HL-60 (cell line): ENCODE results near the gene LRRTM3.

Experiments
- GABPA ChIP-seq: IDR thresholded peaks from 2 replicates; pipeline ENCODE4 v1.6.1; 2012; ENCODE audit warnings: low read depth
- POLR2AphosphoS5 ChIP-seq: IDR thresholded peaks from 2 replicates; pipeline ENCODE4 v1.6.1; 2012; ENCODE audit warnings: low read depth
- TF ChIP-seq, protein P1 (sequence below): IDR thresholded peaks from one replicate; pipeline ENCODE4 v1.5.1; 2011; ENCODE audit warnings: low read length, control low read depth, inconsistent platforms; ENCODE audit not compliant: insufficient read depth
- TF ChIP-seq, protein P2 (sequence below): IDR thresholded peaks from 2 replicates; pipeline ENCODE4 v1.6.1; 2012; ENCODE audit warnings: low read depth; ENCODE audit not compliant: insufficient replicate concordance

DNA sequence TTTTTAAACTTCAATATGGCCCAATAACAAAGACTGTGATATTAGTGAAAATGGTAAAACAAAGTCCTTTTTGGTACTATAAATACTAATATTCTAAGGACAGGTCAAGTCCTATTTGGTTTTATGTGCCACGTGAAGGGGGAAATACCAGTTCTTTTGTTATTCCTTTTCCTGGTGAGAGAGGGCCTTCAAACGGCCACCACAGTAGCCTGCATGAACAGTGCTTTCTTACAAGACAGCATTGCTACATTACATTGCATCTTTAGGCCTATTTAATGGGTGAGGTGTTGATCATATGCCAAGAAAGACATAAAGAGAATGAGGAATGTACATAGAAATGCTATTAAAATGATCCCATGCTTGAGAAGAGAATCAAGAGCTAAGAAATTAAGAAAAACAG, 214.8 kb downstream of the LRRTM3 start:
- TF ChIP-seq, protein P1, sequence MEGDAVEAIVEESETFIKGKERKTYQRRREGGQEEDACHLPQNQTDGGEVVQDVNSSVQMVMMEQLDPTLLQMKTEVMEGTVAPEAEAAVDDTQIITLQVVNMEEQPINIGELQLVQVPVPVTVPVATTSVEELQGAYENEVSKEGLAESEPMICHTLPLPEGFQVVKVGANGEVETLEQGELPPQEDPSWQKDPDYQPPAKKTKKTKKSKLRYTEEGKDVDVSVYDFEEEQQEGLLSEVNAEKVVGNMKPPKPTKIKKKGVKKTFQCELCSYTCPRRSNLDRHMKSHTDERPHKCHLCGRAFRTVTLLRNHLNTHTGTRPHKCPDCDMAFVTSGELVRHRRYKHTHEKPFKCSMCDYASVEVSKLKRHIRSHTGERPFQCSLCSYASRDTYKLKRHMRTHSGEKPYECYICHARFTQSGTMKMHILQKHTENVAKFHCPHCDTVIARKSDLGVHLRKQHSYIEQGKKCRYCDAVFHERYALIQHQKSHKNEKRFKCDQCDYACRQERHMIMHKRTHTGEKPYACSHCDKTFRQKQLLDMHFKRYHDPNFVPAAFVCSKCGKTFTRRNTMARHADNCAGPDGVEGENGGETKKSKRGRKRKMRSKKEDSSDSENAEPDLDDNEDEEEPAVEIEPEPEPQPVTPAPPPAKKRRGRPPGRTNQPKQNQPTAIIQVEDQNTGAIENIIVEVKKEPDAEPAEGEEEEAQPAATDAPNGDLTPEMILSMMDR, result no peak
- no peak for TF ChIP-seq GABPA
- no peak for TF ChIP-seq POLR2AphosphoS5
- TF ChIP-seq, protein P2, sequence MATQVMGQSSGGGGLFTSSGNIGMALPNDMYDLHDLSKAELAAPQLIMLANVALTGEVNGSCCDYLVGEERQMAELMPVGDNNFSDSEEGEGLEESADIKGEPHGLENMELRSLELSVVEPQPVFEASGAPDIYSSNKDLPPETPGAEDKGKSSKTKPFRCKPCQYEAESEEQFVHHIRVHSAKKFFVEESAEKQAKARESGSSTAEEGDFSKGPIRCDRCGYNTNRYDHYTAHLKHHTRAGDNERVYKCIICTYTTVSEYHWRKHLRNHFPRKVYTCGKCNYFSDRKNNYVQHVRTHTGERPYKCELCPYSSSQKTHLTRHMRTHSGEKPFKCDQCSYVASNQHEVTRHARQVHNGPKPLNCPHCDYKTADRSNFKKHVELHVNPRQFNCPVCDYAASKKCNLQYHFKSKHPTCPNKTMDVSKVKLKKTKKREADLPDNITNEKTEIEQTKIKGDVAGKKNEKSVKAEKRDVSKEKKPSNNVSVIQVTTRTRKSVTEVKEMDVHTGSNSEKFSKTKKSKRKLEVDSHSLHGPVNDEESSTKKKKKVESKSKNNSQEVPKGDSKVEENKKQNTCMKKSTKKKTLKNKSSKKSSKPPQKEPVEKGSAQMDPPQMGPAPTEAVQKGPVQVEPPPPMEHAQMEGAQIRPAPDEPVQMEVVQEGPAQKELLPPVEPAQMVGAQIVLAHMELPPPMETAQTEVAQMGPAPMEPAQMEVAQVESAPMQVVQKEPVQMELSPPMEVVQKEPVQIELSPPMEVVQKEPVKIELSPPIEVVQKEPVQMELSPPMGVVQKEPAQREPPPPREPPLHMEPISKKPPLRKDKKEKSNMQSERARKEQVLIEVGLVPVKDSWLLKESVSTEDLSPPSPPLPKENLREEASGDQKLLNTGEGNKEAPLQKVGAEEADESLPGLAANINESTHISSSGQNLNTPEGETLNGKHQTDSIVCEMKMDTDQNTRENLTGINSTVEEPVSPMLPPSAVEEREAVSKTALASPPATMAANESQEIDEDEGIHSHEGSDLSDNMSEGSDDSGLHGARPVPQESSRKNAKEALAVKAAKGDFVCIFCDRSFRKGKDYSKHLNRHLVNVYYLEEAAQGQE, result no peak
